HG03457 (cell line): ENCODE measurements around the gene SLC44A5.

ENCODE experiments used
- ATAC-seq: cut with Tn5 transposase; IDR thresholded peaks from one replicate; pipeline ENCODE4 v1.9.1; 2021; ENCODE audit warnings: moderate number of reproducible peaks; ENCODE audit not compliant: unreplicated experiment

Gene SLC44A5

GRCh38 chr1:75589637-75590036 is 21.3 kb downstream of the SLC44A5 start:
- ATAC-seq: no peak

- no peak for ATAC-seq
Measured at GRCh38 chr1:75588779-75589475, 22.0 kb downstream of the SLC44A5 start.

- no peak for ATAC-seq
Measured at GRCh38 chr1:75587692-75588091, 23.2 kb downstream of the SLC44A5 start.

GRCh38 chr1:75583282-75583681 is 27.6 kb downstream of the SLC44A5 start:
- no peak for ATAC-seq

- no peak for ATAC-seq
Measured at GRCh38 chr1:75582725-75583261, 28.1 kb downstream of the SLC44A5 start.

- no peak for ATAC-seq
Measured at GRCh38 chr1:75579046-75579445, 31.9 kb downstream of the SLC44A5 start.

GRCh38 chr1:75575837-75576236 is 35.1 kb downstream of the SLC44A5 start:
- no peak for ATAC-seq

GRCh38 chr1:75567191-75567590 is 43.7 kb downstream of the SLC44A5 start:
- no peak for ATAC-seq

- no peak for ATAC-seq
Measured at GRCh38 chr1:75559800-75560199, 51.1 kb downstream of the SLC44A5 start.

- ATAC-seq: no peak
Measured at GRCh38 chr1:75559136-75559535, 51.8 kb downstream of the SLC44A5 start.

GRCh38 chr1:75554870-75555269 is 56.0 kb downstream of the SLC44A5 start:
- no peak for ATAC-seq

- ATAC-seq: no peak
Measured at GRCh38 chr1:75554181-75554580, 56.7 kb downstream of the SLC44A5 start.

GRCh38 chr1:75550559-75550958 is 60.4 kb downstream of the SLC44A5 start:
- ATAC-seq: no peak

- no peak for ATAC-seq
Measured at GRCh38 chr1:75548721-75549480, 62.0 kb downstream of the SLC44A5 start.

GRCh38 chr1:75543705-75544104 is 67.2 kb downstream of the SLC44A5 start:
- ATAC-seq: no peak

GRCh38 chr1:75542818-75543570 is 67.9 kb downstream of the SLC44A5 start:
- ATAC-seq: no peak

- no peak for ATAC-seq
Measured at GRCh38 chr1:75539230-75540116, 71.4 kb downstream of the SLC44A5 start.

- no peak for ATAC-seq
Measured at GRCh38 chr1:75533085-75533484, 77.8 kb downstream of the SLC44A5 start.

- ATAC-seq: no peak
Measured at GRCh38 chr1:75531570-75531969, 79.3 kb downstream of the SLC44A5 start.

GRCh38 chr1:75529488-75529887 is 81.4 kb downstream of the SLC44A5 start:
- no peak for ATAC-seq
